ENCODE measurements around the gene KCTD21. TPM values are rescaled to one million over a fixed set of nuclear protein-coding genes. Genes with fewer than 3 reads are reported as not detected.
"Not testable (repeated sequence)": the region's sequence is repeated elsewhere in the genome, so short reads cannot be mapped to it uniquely, and the experiment has no call there.

Gene KCTD21
- total RNA-seq, 4 donors from 2014 or later = 6.6 to 20.4 (median 8.7) TPM

DNA sequence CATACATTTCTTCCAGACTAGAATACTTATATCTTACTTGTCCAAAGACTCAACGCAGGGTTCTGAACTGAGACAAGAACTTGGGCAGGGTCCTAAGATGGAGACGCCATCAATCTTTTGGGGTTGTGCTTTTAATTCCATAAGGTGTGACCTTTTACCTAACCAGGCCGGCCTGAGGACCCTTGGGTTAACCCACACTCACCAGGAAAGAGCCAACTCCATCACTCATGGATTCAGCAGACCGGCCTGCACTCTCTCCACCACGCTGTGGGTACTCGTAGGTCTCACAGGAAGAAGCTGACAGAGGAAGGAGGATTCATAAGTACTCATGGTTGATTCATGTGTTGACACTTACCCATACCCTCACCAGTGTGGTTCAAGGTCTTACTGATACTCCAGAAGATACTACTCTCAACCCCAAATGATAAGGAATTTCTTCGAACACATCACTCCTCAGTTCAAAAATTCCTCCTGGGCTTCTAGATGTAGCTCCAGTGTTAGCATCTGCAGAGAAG lies 36.5 kb upstream of the KCTD21 start:
- no peaks in the 10 kb centered on the region for H3K27me3 ChIP-seq
- TF ChIP-seq POLR2A (IDR thresholded peaks at IDR 0.05) (no peak), EP300 (IDR thresholded peaks at IDR 0.05) (no peak), CTCF (IDR thresholded peaks at IDR 0.05) (no peak)
- H3K4me3 ChIP-seq = no peak overlapping the region
- H3K4me1 ChIP-seq = peaks cover 0 to 9% (median under 1%) of the 10 kb centered on the region in 4 donors
- peaks cover 0 to 64% (median 8%) of the 10 kb centered on the region in 3 donors for H3K36me3 ChIP-seq
- H3K9me3 ChIP-seq = no peaks in the 10 kb centered on the region
- WGBS, 2 donors = 90 to 98% methylated on average over 7 of the region's 7 CpGs
- DNase-seq (ENCODE audit: low spot score in 2 of 2) = no peak
- no peak overlapping the region for H3K27ac ChIP-seq

- TF ChIP-seq CTCF (IDR thresholded peaks at IDR 0.05) (no peak), EP300 (IDR thresholded peaks at IDR 0.05) (no peak), POLR2A (IDR thresholded peaks at IDR 0.05) (no peak)
- Histone ChIP-seq H3K27me3 (no peaks in the 10 kb centered on the region), H3K27ac (no peak overlapping the region), H3K36me3 (peaks cover 0 to 68% (median 10%) of the 10 kb centered on the region in 3 donors), H3K4me1 (peaks cover 0 to 7% (median 0%) of the 10 kb centered on the region in 4 donors), H3K4me3 (no peak overlapping the region), H3K9me3 (no peaks in the 10 kb centered on the region)
- DNase-seq (ENCODE audit: low spot score in 2 of 2) = no peak
- WGBS, 2 donors = 86 to 93% methylated on average over 3 to 4 of the region's 4 CpGs
Measured at GRCh38 chr11:78224506-78224905, 36.1 kb upstream of the KCTD21 start.

DNA sequence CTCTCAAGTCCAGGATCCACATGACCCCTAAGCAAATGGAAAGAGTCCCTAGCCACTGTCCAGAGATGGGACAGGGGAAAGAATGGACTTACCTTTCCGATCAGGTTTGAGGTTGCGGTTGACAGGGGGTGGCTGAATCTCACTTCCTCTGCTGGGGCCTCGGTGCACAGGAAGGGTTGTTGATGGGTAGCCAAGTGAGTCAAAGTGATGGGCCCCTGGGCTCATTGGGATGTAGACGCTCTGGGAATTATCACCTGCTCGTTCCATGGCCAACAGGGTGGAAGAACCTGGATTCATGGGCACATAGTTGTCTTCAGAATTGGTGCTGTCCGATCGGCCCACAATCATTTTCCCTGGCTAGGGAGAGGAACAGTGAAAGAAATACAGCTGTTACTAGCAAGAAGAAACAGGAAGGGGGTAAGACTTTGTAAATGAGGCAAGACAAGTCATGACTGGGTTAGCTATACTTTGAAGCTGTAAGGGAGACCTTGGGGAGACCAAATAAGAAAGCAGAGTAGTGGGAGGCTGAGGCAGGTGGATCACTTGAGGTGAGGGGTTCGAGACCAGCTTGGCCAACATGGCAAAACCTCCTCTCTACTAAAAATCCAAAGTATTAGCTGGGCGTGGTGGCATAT lies 35.0 kb upstream of the KCTD21 start:
- 87 to 93% methylated on average over 9 of the region's 9 CpGs for WGBS, 2 donors
- H3K27ac ChIP-seq = no peak overlapping the region
- H3K27me3 ChIP-seq = no peaks in the 10 kb centered on the region
- H3K4me1 ChIP-seq = no peaks in the 10 kb centered on the region
- H3K36me3 ChIP-seq = peaks cover 0 to 79% (median 14%) of the 10 kb centered on the region in 3 donors
- DNase-seq (ENCODE audit: low spot score in 2 of 2) = no peak
- TF ChIP-seq CTCF (IDR thresholded peaks at IDR 0.05) = no peak
- no peak for TF ChIP-seq EP300 (IDR thresholded peaks at IDR 0.05)
- TF ChIP-seq POLR2A (IDR thresholded peaks at IDR 0.05) = no peak
- no peak overlapping the region for H3K4me3 ChIP-seq
- no peaks in the 10 kb centered on the region for H3K9me3 ChIP-seq

DNA sequence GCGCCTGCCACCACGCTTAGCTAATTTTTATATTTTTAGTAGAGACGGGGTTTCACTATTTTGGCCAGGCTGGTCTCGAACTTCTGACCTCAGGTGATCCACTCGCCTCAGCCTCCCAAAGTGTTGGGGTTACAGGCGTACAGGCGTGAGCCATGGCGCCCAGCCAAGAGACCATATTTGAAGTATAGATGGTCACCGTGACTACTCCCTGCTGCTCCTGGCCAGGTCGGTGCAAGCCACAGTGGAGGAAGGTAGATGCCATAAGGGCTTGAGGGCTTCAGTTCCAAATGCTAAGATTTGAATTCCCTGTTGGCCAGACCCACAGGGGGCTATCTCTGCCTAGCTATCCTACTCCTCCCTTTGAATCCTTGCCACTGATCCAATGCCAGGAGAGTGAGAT lies 34.3 kb upstream of the KCTD21 start:
- H3K36me3 ChIP-seq = peaks cover 0 to 86% (median 14%) of the 10 kb centered on the region in 3 donors
- not testable (repeated sequence) for H3K9me3 ChIP-seq; H3K4me1 ChIP-seq; H3K27ac ChIP-seq; H3K27me3 ChIP-seq; DNase-seq (ENCODE audit: low spot score in 2 of 2); H3K4me3 ChIP-seq
- WGBS, 2 donors = 83% methylated on average over 10 of the region's 10 CpGs

- peaks cover 0 to 96% (median 14%) of the 10 kb centered on the region in 3 donors for H3K36me3 ChIP-seq
- no peak for DNase-seq (ENCODE audit: low spot score in 2 of 2)
- H3K9me3 ChIP-seq = no peaks in the 10 kb centered on the region
- H3K27me3 ChIP-seq = no peaks in the 10 kb centered on the region
- H3K4me1 ChIP-seq = no peaks in the 10 kb centered on the region
- H3K27ac ChIP-seq = no peak overlapping the region
- WGBS, 2 donors = 77 to 81% methylated on average over 13 of the region's 13 CpGs
- TF ChIP-seq EP300 (IDR thresholded peaks at IDR 0.05) (no peak), POLR2A (IDR thresholded peaks at IDR 0.05) (no peak), CTCF (IDR thresholded peaks at IDR 0.05) (no peak)
- H3K4me3 ChIP-seq = no peak overlapping the region
Measured at GRCh38 chr11:78221396-78222315, 33.2 kb upstream of the KCTD21 start.

Data from tibial nerve (tissue), 4 donors.